ENCODE results near the gene PIGO. TPM values are rescaled to one million over a fixed set of nuclear protein-coding genes. Genes with fewer than 3 reads are reported as not detected.

PIGO gene
- total and polyA plus RNA-seq, 2 experiments from 2014 or later = 11.2 to 18.9 TPM

DNA sequence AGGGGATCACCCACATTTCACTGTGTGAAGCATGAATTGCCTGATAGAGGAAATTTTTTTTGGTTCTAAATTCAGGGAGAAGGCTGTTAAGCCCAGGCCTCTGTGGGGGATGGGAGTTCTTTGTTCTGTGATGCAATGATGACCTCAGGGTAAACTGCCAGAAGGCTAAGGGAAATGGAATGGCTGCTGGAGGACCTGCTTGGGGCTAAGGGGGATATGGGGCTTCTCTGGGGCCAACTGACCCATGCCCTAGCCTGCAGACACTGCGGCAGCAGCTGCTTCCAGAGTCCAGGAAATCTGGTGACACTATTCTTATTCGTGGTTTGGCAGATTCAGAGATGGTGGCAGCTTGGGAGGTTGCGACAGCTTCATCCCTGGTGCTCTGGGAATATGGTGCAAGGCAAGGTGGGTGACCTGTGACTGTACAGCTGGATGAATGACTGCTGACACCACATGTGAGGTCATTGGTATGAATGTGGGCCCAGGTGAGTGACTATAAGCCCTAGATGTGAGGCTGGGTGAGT is 54.2 kb downstream of the PIGO start:
- Mint-ChIP-seq H3K9me3 (no peaks in the 10 kb centered on the region; the same call in 1 of the 3 replicates), H3K27me3 (ENCODE audit: insufficient read depth, low read depth, poor library complexity) (peaks cover 10% of the 10 kb centered on the region), H3K4me3 (no peak overlapping the region), H3K27ac (peak overlapping the region; percentile 60; the same call in 1 of the 2 replicates), H3K36me3 (ENCODE audit: low read depth) (peaks cover 38% of the 10 kb centered on the region), H3K4me1 (peaks cover 18% of the 10 kb centered on the region)
- peaks cover 6% of the 10 kb centered on the region; the same call in 1 of the 2 replicates for H3K4me1 ChIP-seq (ENCODE audit: insufficient read depth)
- no peaks in the 10 kb centered on the region for H3F3A ChIP-seq (replicated peaks; ENCODE audit: low read depth)
- no peak overlapping the region for H3K27ac ChIP-seq (ENCODE audit: low read depth)
- no peak overlapping the region for H3K4me3 ChIP-seq
- TF ChIP-seq EZH2phosphoT487 (IDR thresholded peaks at IDR 0.05; ENCODE audit: unreplicated experiment) (no peak), POLR2AphosphoS5 (IDR thresholded peaks at IDR 0.05; ENCODE audit: low read depth) (no peak), CREB1 (CRISPR knock-in tag; IDR thresholded peaks at IDR 0.05; ENCODE audit: low read depth) (0 out of 2 replicates have a peak, but pooled peaks have one; percentile 22)
- H4K20me1 ChIP-seq (replicated peaks; ENCODE audit: insufficient read depth) = no peaks in the 10 kb centered on the region
- no peaks in the 10 kb centered on the region for H3K79me2 ChIP-seq (replicated peaks; ENCODE audit: insufficient read depth)
- peaks cover 8% of the 10 kb centered on the region; the same call in 1 of the 2 replicates for H3K9me2 ChIP-seq (ENCODE audit: insufficient read depth)
- H3K4me2 ChIP-seq = no peak overlapping the region
- H3K27me3 ChIP-seq (ENCODE audit: insufficient read depth) = no peaks in the 10 kb centered on the region
- DNase-seq (ENCODE audit: low spot score) (no peak), ATAC-seq (no peak)
- H3K36me3 ChIP-seq (ENCODE audit: insufficient read depth) = no peaks in the 10 kb centered on the region
- no peak overlapping the region for H2AFZ ChIP-seq

Small RNA genes within 50 kb of the gene (small RNA-seq; reads per million reads assigned to genes)
- not detected for gene RN7SL338P (ENCODE audit: low replicate concordance)

Other genes starting within 250 kb of the PIGO start
- 0.14 and 0.19 TPM in 2 replicates for gene PHF24, start 138.3 kb downstream of the PIGO start, total RNA-seq (2014; rRNA removed; shearing (Covaris generic))
- 0.03 and 0.05 TPM in 2 replicates for gene PHF24, start 138.3 kb downstream of the PIGO start, polyA plus RNA-seq (2016; fragmentation: Nextera tagmentation; extraction: Ambion mirVana)
- 37.4 and 37.6 TPM in 2 replicates for gene DNAJB5, start 106.8 kb downstream of the PIGO start, total RNA-seq (2014; rRNA removed; shearing (Covaris generic))
- gene DNAJB5, start 106.8 kb downstream of the PIGO start, polyA plus RNA-seq (2016; fragmentation: Nextera tagmentation; extraction: Ambion mirVana) = 20.3 and 22.6 TPM in 2 replicates
- gene VCP, start 24.0 kb downstream of the PIGO start, total RNA-seq (2014; rRNA removed; shearing (Covaris generic)) = 361 and 408 TPM in 2 replicates
- gene VCP, start 24.0 kb downstream of the PIGO start, polyA plus RNA-seq (2016; fragmentation: Nextera tagmentation; extraction: Ambion mirVana) = 113 and 130 TPM in 2 replicates
- gene FANCG, start 16.6 kb downstream of the PIGO start, total RNA-seq (2014; rRNA removed; shearing (Covaris generic)) = 47.0 and 56.2 TPM in 2 replicates
- gene FANCG, start 16.6 kb downstream of the PIGO start, polyA plus RNA-seq (2016; fragmentation: Nextera tagmentation; extraction: Ambion mirVana) = 53.1 and 53.8 TPM in 2 replicates
- gene STOML2, start 6.5 kb upstream of the PIGO start, total RNA-seq (2014; rRNA removed; shearing (Covaris generic)) = 210 and 221 TPM in 2 replicates
- 109 and 114 TPM in 2 replicates for gene STOML2, start 6.5 kb upstream of the PIGO start, polyA plus RNA-seq (2016; fragmentation: Nextera tagmentation; extraction: Ambion mirVana)
- 3.1 and 6.1 TPM in 2 replicates for gene ATOSB, start 19.3 kb upstream of the PIGO start, total RNA-seq (2014; rRNA removed; shearing (Covaris generic))
- gene ATOSB, start 19.3 kb upstream of the PIGO start, polyA plus RNA-seq (2016; fragmentation: Nextera tagmentation; extraction: Ambion mirVana) = 2.2 and 2.3 TPM in 2 replicates
- gene UNC13B, start 65.4 kb upstream of the PIGO start, total RNA-seq (2014; rRNA removed; shearing (Covaris generic)) = 44.9 and 52.1 TPM in 2 replicates
- 8.0 and 8.7 TPM in 2 replicates for gene UNC13B, start 65.4 kb upstream of the PIGO start, polyA plus RNA-seq (2016; fragmentation: Nextera tagmentation; extraction: Ambion mirVana)

Data from GM23338 (cell line).